ENCODE measurements around the gene NKD2.

The NKD2 gene

GRCh38 chr5:982377-983237 is 26.0 kb upstream of the NKD2 start:
- Mint-ChIP-seq H3K27me3 (peaks cover 36 to 75% of the 10 kb centered on the region in 2 donors), H3K4me1 (ENCODE audit: low read depth in 2 of 2) (peaks cover 0 to 7% of the 10 kb centered on the region in 2 donors), H3K9me3 (peaks cover 0 to 7% of the 10 kb centered on the region in 2 donors), H3K27ac (no peak overlapping the region), H3K4me3 (no peak overlapping the region), H3K36me3 (ENCODE audit: insufficient read depth) (no peaks in the 10 kb centered on the region)
- ATAC-seq (replicated peaks) (no peak), DNase-seq (no peak)

- Mint-ChIP-seq H3K4me3 (no peak overlapping the region), H3K27ac (no peak overlapping the region), H3K27me3 (peaks cover 37 to 78% of the 10 kb centered on the region in 2 donors), H3K4me1 (ENCODE audit: low read depth in 2 of 2) (peaks cover 0 to 7% of the 10 kb centered on the region in 2 donors), H3K9me3 (peaks cover 0 to 7% of the 10 kb centered on the region in 2 donors), H3K36me3 (ENCODE audit: insufficient read depth) (no peaks in the 10 kb centered on the region)
- ATAC-seq (replicated peaks) (no peak), DNase-seq (no peak)
Measured at GRCh38 chr5:983238-983524, 25.4 kb upstream of the NKD2 start.

DNA sequence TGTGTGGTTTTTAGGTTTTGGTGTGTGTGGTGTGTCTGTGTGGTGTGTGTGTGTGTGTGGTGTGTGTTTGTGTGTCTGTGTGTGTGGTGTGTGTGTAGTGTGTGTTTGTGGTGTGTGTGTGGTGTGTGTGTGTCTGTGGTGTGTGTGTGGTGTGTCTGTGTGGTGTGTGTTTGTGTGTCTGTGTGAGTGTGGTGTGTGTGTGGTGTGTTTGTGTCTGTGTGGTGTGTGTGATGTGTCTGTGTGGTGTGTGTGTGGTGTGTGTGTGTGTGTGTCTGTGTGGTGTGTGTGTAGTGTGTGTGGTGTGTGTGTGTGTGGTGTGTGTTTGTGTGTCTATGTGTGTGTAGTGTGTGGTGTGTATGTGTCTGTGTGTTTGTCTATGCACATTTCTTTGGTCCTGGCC is 25.0 kb upstream of the NKD2 start:
- no peak for ATAC-seq (replicated peaks)
- H3K4me1 Mint-ChIP-seq (ENCODE audit: low read depth in 2 of 2): peaks cover 0 to 7% of the 10 kb centered on the region in 2 donors
- H3K36me3 Mint-ChIP-seq (ENCODE audit: insufficient read depth): no peaks in the 10 kb centered on the region
- DNase-seq: no peak
- H3K27ac Mint-ChIP-seq: no peak overlapping the region
- no peak overlapping the region for H3K4me3 Mint-ChIP-seq
- peaks cover 37 to 78% of the 10 kb centered on the region in 2 donors for H3K27me3 Mint-ChIP-seq
- H3K9me3 Mint-ChIP-seq: peaks cover 0 to 7% of the 10 kb centered on the region in 2 donors

DNA sequence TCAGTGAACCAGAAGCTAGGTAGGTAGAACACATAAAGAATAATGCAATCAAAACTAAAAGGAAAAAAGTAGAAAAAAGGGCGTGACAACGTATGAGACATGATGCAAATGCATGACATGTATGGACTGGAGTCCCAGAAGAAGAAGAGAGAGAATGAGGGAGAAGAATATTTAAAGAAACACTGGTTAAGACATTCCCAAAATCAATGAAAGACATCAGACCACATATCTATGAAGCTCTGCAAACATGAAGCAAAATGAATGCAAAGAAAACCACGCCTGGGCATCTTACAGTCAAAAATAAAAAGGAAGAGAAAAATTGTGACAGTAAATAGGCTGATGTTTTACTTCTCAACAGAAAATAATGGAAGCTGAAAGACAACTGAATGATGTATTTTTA is 23.8 kb upstream of the NKD2 start:
- ATAC-seq (replicated peaks): no peak
- no peaks in the 10 kb centered on the region for H3K36me3 Mint-ChIP-seq (ENCODE audit: insufficient read depth)
- peaks cover 0 to 7% of the 10 kb centered on the region in 2 donors for H3K9me3 Mint-ChIP-seq
- DNase-seq: no peak
- H3K4me3 Mint-ChIP-seq: no peak overlapping the region
- no peak overlapping the region for H3K27ac Mint-ChIP-seq
- peaks cover 37 to 72% of the 10 kb centered on the region in 2 donors for H3K27me3 Mint-ChIP-seq
- peaks cover 0 to 7% of the 10 kb centered on the region in 2 donors for H3K4me1 Mint-ChIP-seq (ENCODE audit: low read depth in 2 of 2)

DNA sequence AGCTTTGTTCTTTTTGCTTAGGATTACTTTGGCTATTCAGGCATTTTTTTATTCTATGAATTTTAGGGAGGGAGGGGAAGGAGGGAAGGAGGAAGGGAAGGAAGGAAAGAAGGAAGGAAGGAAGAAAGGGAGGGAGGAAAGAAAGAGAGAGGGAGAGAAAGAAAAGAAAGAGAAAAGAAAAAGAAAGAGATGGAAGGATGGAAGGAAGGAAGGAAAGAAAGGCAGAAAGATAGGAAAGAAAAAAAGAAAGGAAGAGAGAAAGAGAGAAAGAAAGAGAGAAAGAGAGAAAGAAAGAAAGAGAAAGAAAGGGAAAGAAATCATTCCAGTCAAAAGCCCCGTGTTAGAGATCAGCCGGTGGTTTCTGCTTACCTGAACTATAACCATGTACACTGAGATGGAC is 20.8 kb upstream of the NKD2 start:
- peaks cover 0 to 7% of the 10 kb centered on the region in 2 donors for H3K4me1 Mint-ChIP-seq (ENCODE audit: low read depth in 2 of 2)
- H3K36me3 Mint-ChIP-seq (ENCODE audit: insufficient read depth): no peaks in the 10 kb centered on the region
- ATAC-seq (replicated peaks) (no peak), DNase-seq (no peak)
- peaks cover 56 to 85% of the 10 kb centered on the region in 2 donors for H3K27me3 Mint-ChIP-seq
- no peak overlapping the region for H3K4me3 Mint-ChIP-seq
- peaks cover 0 to 7% of the 10 kb centered on the region in 2 donors for H3K9me3 Mint-ChIP-seq
- H3K27ac Mint-ChIP-seq: no peak overlapping the region

DNA sequence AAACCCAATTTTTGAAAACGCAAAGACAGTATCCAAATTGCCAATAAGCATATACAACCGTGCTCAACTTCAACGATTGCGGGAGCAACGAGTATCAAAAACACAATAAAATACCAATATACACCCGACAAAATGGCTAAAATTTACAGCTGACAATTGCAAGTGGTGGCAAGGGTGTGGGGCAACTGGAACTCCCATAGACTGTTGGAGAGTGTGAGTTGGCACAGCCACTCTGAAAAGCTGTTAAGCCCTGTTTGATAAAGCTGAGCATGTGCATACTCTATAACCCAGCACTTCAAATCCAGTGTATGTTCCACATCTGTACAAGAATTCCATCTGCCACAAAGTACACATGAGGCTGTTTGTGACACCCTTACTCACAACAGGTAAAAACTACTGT is 20.3 kb upstream of the NKD2 start:
- Mint-ChIP-seq H3K4me1 (ENCODE audit: low read depth in 2 of 2) (peaks cover 0 to 7% of the 10 kb centered on the region in 2 donors), H3K27me3 (peaks cover 57 to 87% of the 10 kb centered on the region in 2 donors), H3K36me3 (ENCODE audit: insufficient read depth) (no peaks in the 10 kb centered on the region), H3K9me3 (peaks cover 0 to 7% of the 10 kb centered on the region in 2 donors), H3K4me3 (no peak overlapping the region), H3K27ac (no peak overlapping the region)
- DNase-seq (no peak), ATAC-seq (replicated peaks) (no peak)

GRCh38 chr5:989961-990530 is 18.6 kb upstream of the NKD2 start:
- Mint-ChIP-seq H3K27me3 (peaks cover 48 to 82% of the 10 kb centered on the region in 2 donors), H3K4me3 (no peak overlapping the region), H3K27ac (no peak overlapping the region), H3K4me1 (ENCODE audit: low read depth in 2 of 2) (no peaks in the 10 kb centered on the region), H3K36me3 (ENCODE audit: insufficient read depth) (no peaks in the 10 kb centered on the region), H3K9me3 (no peaks in the 10 kb centered on the region)
- DNase-seq: no peak
- no peak for ATAC-seq (replicated peaks)

- DNase-seq (no peak), ATAC-seq (replicated peaks) (no peak)
- Mint-ChIP-seq H3K4me1 (ENCODE audit: low read depth in 2 of 2) (no peaks in the 10 kb centered on the region), H3K27ac (no peak overlapping the region), H3K36me3 (ENCODE audit: insufficient read depth) (no peaks in the 10 kb centered on the region), H3K9me3 (no peaks in the 10 kb centered on the region), H3K27me3 (peaks cover 48 to 70% of the 10 kb centered on the region in 2 donors), H3K4me3 (no peak overlapping the region)
Measured at GRCh38 chr5:991472-992267, 16.9 kb upstream of the NKD2 start.

DNA sequence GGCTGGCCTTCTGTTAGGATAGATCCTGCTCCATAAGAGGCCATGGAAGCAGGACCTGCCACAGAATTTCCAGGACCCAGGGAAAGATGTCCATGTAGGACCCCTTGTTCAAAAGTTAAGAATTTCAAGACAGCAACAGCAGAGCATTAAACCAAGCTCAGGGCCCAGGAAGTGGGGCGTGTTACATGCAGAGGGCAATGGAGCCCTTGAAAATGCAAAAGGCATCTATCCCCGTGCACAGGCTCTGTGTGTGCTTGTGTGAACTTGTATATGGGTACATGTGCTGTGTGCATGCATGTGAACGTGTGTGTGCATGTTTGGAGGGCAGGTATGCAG is 14.4 kb upstream of the NKD2 start:
- peaks cover 4 to 8% of the 10 kb centered on the region in 2 donors for H3K4me1 Mint-ChIP-seq (ENCODE audit: low read depth in 2 of 2)
- no peak overlapping the region for H3K4me3 Mint-ChIP-seq
- H3K36me3 Mint-ChIP-seq (ENCODE audit: insufficient read depth): no peaks in the 10 kb centered on the region
- no peaks in the 10 kb centered on the region for H3K9me3 Mint-ChIP-seq
- H3K27me3 Mint-ChIP-seq: peaks cover 31 to 61% of the 10 kb centered on the region in 2 donors
- no peak overlapping the region for H3K27ac Mint-ChIP-seq
- no peak for ATAC-seq (replicated peaks)
- no peak for DNase-seq

DNA sequence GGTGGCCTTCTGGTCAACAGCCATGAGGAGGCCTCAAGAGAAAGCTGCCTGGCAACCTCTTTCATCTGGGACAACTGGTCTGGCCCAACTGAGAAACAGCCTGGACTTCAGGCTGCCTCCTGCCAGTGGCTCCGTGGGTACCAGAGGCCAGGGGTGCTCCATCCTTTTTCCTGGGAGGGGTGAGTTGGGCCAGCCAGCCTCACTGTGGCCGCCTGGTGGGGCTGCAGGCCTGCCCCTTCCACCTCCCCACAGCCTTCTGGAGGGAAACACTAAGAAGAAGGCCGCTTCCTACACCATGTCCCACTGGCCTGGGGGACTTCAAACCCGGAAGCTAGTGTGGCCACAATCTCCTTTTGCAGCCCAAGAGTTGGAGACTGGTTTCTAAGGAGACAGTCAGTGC is 13.8 kb upstream of the NKD2 start:
- Mint-ChIP-seq H3K27me3 (peaks cover 29 to 57% of the 10 kb centered on the region in 2 donors), H3K4me1 (ENCODE audit: low read depth in 2 of 2) (peaks cover 4 to 8% of the 10 kb centered on the region in 2 donors), H3K36me3 (ENCODE audit: insufficient read depth) (no peaks in the 10 kb centered on the region), H3K27ac (no peak overlapping the region), H3K4me3 (no peak overlapping the region), H3K9me3 (no peaks in the 10 kb centered on the region)
- ATAC-seq (replicated peaks) (no peak), DNase-seq (no peak)

DNA sequence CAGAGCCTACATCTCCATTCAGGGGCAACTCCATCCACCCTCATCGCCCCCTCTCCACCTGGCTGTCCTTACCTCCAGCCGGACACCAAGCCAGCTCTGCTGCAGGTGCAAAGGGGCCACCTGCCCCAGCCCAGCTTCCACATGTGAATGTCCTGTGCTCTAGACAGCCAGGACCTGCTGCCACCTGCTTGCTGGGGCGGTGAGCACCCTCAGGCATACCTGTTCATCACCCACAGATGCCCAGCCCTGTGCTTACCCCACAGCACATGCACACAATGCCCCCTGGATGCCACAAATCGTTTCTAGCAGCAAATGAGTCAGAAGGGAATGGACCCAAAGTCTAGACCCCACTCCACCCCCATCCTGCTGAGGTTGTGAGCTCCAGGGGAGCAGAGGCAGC is 13.3 kb upstream of the NKD2 start:
- no peak for DNase-seq
- peaks cover 4 to 8% of the 10 kb centered on the region in 2 donors for H3K4me1 Mint-ChIP-seq (ENCODE audit: low read depth in 2 of 2)
- ATAC-seq (replicated peaks): no peak
- peaks cover 25 to 55% of the 10 kb centered on the region in 2 donors for H3K27me3 Mint-ChIP-seq
- peak overlapping the region in 1 of 2 donors; percentile 67 for H3K27ac Mint-ChIP-seq
- H3K9me3 Mint-ChIP-seq: no peaks in the 10 kb centered on the region
- no peaks in the 10 kb centered on the region for H3K36me3 Mint-ChIP-seq (ENCODE audit: insufficient read depth)
- H3K4me3 Mint-ChIP-seq: no peak overlapping the region

GRCh38 chr5:997001-997474 is 11.6 kb upstream of the NKD2 start:
- H3K4me1 Mint-ChIP-seq (ENCODE audit: low read depth in 2 of 2): peaks cover 5 to 8% of the 10 kb centered on the region in 2 donors
- no peak overlapping the region for H3K4me3 Mint-ChIP-seq
- H3K27me3 Mint-ChIP-seq: peaks cover 28 to 50% of the 10 kb centered on the region in 2 donors
- H3K27ac Mint-ChIP-seq: peak overlapping the region; percentile 17 to 21
- no peak for DNase-seq
- peak; percentile 45 for ATAC-seq (replicated peaks)
- no peaks in the 10 kb centered on the region for H3K36me3 Mint-ChIP-seq (ENCODE audit: insufficient read depth)
- H3K9me3 Mint-ChIP-seq: no peaks in the 10 kb centered on the region

GRCh38 chr5:997711-998110 is 10.9 kb upstream of the NKD2 start:
- peaks cover 23 to 50% of the 10 kb centered on the region in 2 donors for H3K27me3 Mint-ChIP-seq
- no peak overlapping the region for H3K4me3 Mint-ChIP-seq
- ATAC-seq (replicated peaks) (no peak), DNase-seq (no peak)
- no peaks in the 10 kb centered on the region for H3K9me3 Mint-ChIP-seq
- no peaks in the 10 kb centered on the region for H3K36me3 Mint-ChIP-seq (ENCODE audit: insufficient read depth)
- H3K4me1 Mint-ChIP-seq (ENCODE audit: low read depth in 2 of 2): peaks cover 5 to 8% of the 10 kb centered on the region in 2 donors
- peak overlapping the region in 1 of 2 donors; percentile 21 for H3K27ac Mint-ChIP-seq

All from effector memory CD8-positive, alpha-beta T cell (primary cell).